Sigmoid colon (tissue), 4 donors: ENCODE measurements around the gene ATM.

ENCODE experiments used
- EP300 ChIP-seq, 4 donors: sonication (generic); formaldehyde crosslinking; IDR thresholded peaks; one replicate each; pipeline ENCODE4 v1.6.1; 2017; ENCODE audit warnings: antibody characterized with exemption in 4 of 4
- POLR2AphosphoS5 ChIP-seq, 4 donors: sonication (generic); formaldehyde crosslinking; IDR thresholded peaks; one replicate each; pipeline ENCODE4 v1.6.1; 2017; ENCODE audit warnings: antibody characterized with exemption in 4 of 4
- TF ChIP-seq, protein P1 (sequence below), 4 experiments: fragments of 450-650 bp in 3 of 4; fragments of 200-600 bp in 1 of 4; IDR thresholded peaks; one replicate each; pipeline ENCODE4 v1.5.1; 2016 to 2019; ENCODE audit warnings: antibody characterized with exemption in 4 of 4, mild to moderate bottlenecking in 3 of 4, moderate library complexity in 2 of 4

DNA sequence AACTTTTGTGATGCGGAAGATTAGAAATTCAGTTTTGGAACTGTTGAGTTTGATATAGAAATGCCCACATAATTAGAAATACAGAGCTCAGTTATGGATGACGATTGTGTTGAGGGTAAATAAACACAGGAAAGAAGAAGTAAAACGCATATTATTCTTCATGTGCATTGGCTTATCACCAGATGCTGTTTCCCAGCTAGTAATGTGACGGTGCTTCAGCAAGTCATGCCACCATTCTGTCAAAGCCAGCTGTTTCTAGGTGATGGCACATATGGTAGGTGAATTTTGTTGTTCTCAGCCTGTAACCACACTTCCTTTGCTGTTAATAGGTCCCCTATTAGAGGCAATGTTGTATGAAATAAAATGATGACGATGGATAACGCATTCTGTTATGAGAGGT, 175.6 kb downstream of the ATM start:
- TF ChIP-seq, protein P1, sequence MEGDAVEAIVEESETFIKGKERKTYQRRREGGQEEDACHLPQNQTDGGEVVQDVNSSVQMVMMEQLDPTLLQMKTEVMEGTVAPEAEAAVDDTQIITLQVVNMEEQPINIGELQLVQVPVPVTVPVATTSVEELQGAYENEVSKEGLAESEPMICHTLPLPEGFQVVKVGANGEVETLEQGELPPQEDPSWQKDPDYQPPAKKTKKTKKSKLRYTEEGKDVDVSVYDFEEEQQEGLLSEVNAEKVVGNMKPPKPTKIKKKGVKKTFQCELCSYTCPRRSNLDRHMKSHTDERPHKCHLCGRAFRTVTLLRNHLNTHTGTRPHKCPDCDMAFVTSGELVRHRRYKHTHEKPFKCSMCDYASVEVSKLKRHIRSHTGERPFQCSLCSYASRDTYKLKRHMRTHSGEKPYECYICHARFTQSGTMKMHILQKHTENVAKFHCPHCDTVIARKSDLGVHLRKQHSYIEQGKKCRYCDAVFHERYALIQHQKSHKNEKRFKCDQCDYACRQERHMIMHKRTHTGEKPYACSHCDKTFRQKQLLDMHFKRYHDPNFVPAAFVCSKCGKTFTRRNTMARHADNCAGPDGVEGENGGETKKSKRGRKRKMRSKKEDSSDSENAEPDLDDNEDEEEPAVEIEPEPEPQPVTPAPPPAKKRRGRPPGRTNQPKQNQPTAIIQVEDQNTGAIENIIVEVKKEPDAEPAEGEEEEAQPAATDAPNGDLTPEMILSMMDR (IDR thresholded peaks at IDR 0.05) = no peak
- TF ChIP-seq POLR2AphosphoS5 (IDR thresholded peaks at IDR 0.05) (no peak), EP300 (IDR thresholded peaks at IDR 0.05) (no peak)
